Duodenal mucosa (tissue), 2 donors: ENCODE results near the gene AGPAT2.

Source experiments
- H3K27ac ChIP-seq: one replicate; pipeline ENCODE4 v1.7.0; 2013; ENCODE audit warnings: low read depth, low read length
- H3K27me3 ChIP-seq, 2 donors: one replicate each; pipeline ENCODE4 v1.7.0; 2013; ENCODE audit warnings: low read length in 2 of 2, control low read depth in 1 of 2; ENCODE audit not compliant: insufficient read depth in 2 of 2, control insufficient read depth in 1 of 2
- H3K36me3 ChIP-seq, 2 donors: one replicate each; pipeline ENCODE4 v1.7.0; 2013; ENCODE audit warnings: low read length in 2 of 2, control low read depth in 1 of 2; ENCODE audit not compliant: insufficient read depth in 2 of 2, control insufficient read depth in 1 of 2
- H3K4me1 ChIP-seq, 2 donors: one replicate each; pipeline ENCODE4 v1.7.0; 2013; ENCODE audit warnings: low read length in 2 of 2, control low read depth in 1 of 2; ENCODE audit not compliant: insufficient read depth in 2 of 2, control insufficient read depth in 1 of 2
- H3K4me3 ChIP-seq, 2 donors: one replicate each; pipeline ENCODE4 v1.7.0; 2013; ENCODE audit warnings: low read length in 2 of 2, low read depth in 1 of 2
- H3K9ac ChIP-seq, 2 donors: one replicate each; pipeline ENCODE4 v1.7.0; 2013; ENCODE audit warnings: low read length in 2 of 2, low read depth in 1 of 2
- H3K9me3 ChIP-seq, 2 donors: one replicate each; pipeline ENCODE4 v1.7.0; 2013; ENCODE audit warnings: low read length in 2 of 2, control low read depth in 1 of 2; ENCODE audit not compliant: control insufficient read depth in 1 of 2

AGPAT2 gene

GRCh38 chr9:136688274-136689107 is 1.2 kb upstream of the AGPAT2 start:
- Histone ChIP-seq H3K27me3 (no peaks in the 10 kb centered on the region), H3K9me3 (no peaks in the 10 kb centered on the region), H3K4me1 (peaks cover 34 to 52% of the 10 kb centered on the region in 2 donors), H3K27ac (peak overlapping the region; percentile 84), H3K36me3 (no peaks in the 10 kb centered on the region), H3K9ac (peak overlapping the region in 1 of 2 donors; percentile 26), H3K4me3 (peak overlapping the region in 1 of 2 donors; percentile 36)

- H3K4me3 ChIP-seq: peak overlapping the region in 1 of 2 donors; percentile 36
- H3K9ac ChIP-seq: no peak overlapping the region
- H3K27me3 ChIP-seq: no peaks in the 10 kb centered on the region
- no peaks in the 10 kb centered on the region for H3K36me3 ChIP-seq
- H3K4me1 ChIP-seq: peaks cover 27 to 45% of the 10 kb centered on the region in 2 donors
- peak overlapping the region; percentile 84 for H3K27ac ChIP-seq
- no peaks in the 10 kb centered on the region for H3K9me3 ChIP-seq
These were observed 515 bp upstream of the AGPAT2 start for GRCh38 chr9:136687721-136688223.

GRCh38 chr9:136686534-136686793 is 793 bp downstream of the AGPAT2 start:
- no peaks in the 10 kb centered on the region for H3K36me3 ChIP-seq
- peak overlapping the region; percentile 81 to 90 for H3K9ac ChIP-seq
- peaks cover 23 to 38% of the 10 kb centered on the region in 2 donors for H3K4me1 ChIP-seq
- no peaks in the 10 kb centered on the region for H3K9me3 ChIP-seq
- H3K4me3 ChIP-seq: peak overlapping the region; percentile 77 to 81
- no peaks in the 10 kb centered on the region for H3K27me3 ChIP-seq
- peak overlapping the region; percentile 91 for H3K27ac ChIP-seq

GRCh38 chr9:136685790-136686533 is 1.3 kb downstream of the AGPAT2 start:
- H3K36me3 ChIP-seq: no peaks in the 10 kb centered on the region
- H3K4me3 ChIP-seq: peak overlapping the region; percentile 77 to 81
- peak overlapping the region; percentile 91 for H3K27ac ChIP-seq
- peak overlapping the region; percentile 81 to 90 for H3K9ac ChIP-seq
- peaks cover 23 to 38% of the 10 kb centered on the region in 2 donors for H3K4me1 ChIP-seq
- H3K27me3 ChIP-seq: no peaks in the 10 kb centered on the region
- no peaks in the 10 kb centered on the region for H3K9me3 ChIP-seq

- Histone ChIP-seq H3K27me3 (no peaks in the 10 kb centered on the region), H3K4me3 (peak overlapping the region; percentile 77 to 81), H3K27ac (no peak overlapping the region), H3K9me3 (no peaks in the 10 kb centered on the region), H3K4me1 (peaks cover 23 to 38% of the 10 kb centered on the region in 2 donors), H3K36me3 (no peaks in the 10 kb centered on the region), H3K9ac (peak overlapping the region in 1 of 2 donors; percentile 90)
These were observed 2.0 kb downstream of the AGPAT2 start for GRCh38 chr9:136685216-136685615.

GRCh38 chr9:136684799-136685198 is 2.5 kb downstream of the AGPAT2 start:
- peaks cover 24 to 41% of the 10 kb centered on the region in 2 donors for H3K4me1 ChIP-seq
- H3K4me3 ChIP-seq: peak overlapping the region; percentile 77 to 81
- no peaks in the 10 kb centered on the region for H3K9me3 ChIP-seq
- H3K36me3 ChIP-seq: no peaks in the 10 kb centered on the region
- H3K27me3 ChIP-seq: no peaks in the 10 kb centered on the region
- peak overlapping the region in 1 of 2 donors; percentile 49 for H3K9ac ChIP-seq
- no peak overlapping the region for H3K27ac ChIP-seq

GRCh38 chr9:136684339-136684738 is 2.9 kb downstream of the AGPAT2 start:
- Histone ChIP-seq H3K4me1 (peaks cover 27 to 40% of the 10 kb centered on the region in 2 donors), H3K9ac (peak overlapping the region in 1 of 2 donors; percentile 49), H3K36me3 (no peaks in the 10 kb centered on the region), H3K27me3 (no peaks in the 10 kb centered on the region), H3K4me3 (no peak overlapping the region), H3K9me3 (no peaks in the 10 kb centered on the region), H3K27ac (no peak overlapping the region)

- no peak overlapping the region for H3K4me3 ChIP-seq
- H3K4me1 ChIP-seq: peaks cover 25 to 36% of the 10 kb centered on the region in 2 donors
- no peak overlapping the region for H3K9ac ChIP-seq
- H3K36me3 ChIP-seq: peaks cover 0 to 4% of the 10 kb centered on the region in 2 donors
- no peak overlapping the region for H3K27ac ChIP-seq
- no peaks in the 10 kb centered on the region for H3K27me3 ChIP-seq
- no peaks in the 10 kb centered on the region for H3K9me3 ChIP-seq
These were observed 3.5 kb downstream of the AGPAT2 start for GRCh38 chr9:136683755-136684154.

- Histone ChIP-seq H3K4me1 (peaks cover 22 to 32% of the 10 kb centered on the region in 2 donors), H3K36me3 (peaks cover 0 to 4% of the 10 kb centered on the region in 2 donors), H3K9ac (no peak overlapping the region), H3K9me3 (no peaks in the 10 kb centered on the region), H3K27ac (no peak overlapping the region), H3K27me3 (no peaks in the 10 kb centered on the region), H3K4me3 (no peak overlapping the region)
These were observed 4.0 kb downstream of the AGPAT2 start for GRCh38 chr9:136683173-136683745.

GRCh38 chr9:136682710-136683109 is 4.5 kb downstream of the AGPAT2 start:
- Histone ChIP-seq H3K36me3 (peaks cover 0 to 4% of the 10 kb centered on the region in 2 donors), H3K9ac (no peak overlapping the region), H3K27ac (no peak overlapping the region), H3K4me3 (no peak overlapping the region), H3K4me1 (peaks cover 16 to 27% of the 10 kb centered on the region in 2 donors), H3K9me3 (no peaks in the 10 kb centered on the region), H3K27me3 (no peaks in the 10 kb centered on the region)
